ENCODE results near the gene AKR1C1.

GRCh38 chr10:5018134-5018533 lies 54.9 kb downstream of the AKR1C1 start:
- no peak for TF ChIP-seq CTCF (IDR thresholded peaks at IDR 0.05)
- TF ChIP-seq POLR2AphosphoS5 (IDR thresholded peaks at IDR 0.05): no peak

Measured in prostate gland (tissue), 2 donors.